ENCODE results near the gene SLC26A9. TPM values are rescaled to one million over a fixed set of nuclear protein-coding genes. Genes with fewer than 3 reads are reported as not detected.

Gene SLC26A9
- total and polyA plus RNA-seq, 2 donors (not counting 1 experiment from before 2014, with no cell fraction given): not detected

DNA sequence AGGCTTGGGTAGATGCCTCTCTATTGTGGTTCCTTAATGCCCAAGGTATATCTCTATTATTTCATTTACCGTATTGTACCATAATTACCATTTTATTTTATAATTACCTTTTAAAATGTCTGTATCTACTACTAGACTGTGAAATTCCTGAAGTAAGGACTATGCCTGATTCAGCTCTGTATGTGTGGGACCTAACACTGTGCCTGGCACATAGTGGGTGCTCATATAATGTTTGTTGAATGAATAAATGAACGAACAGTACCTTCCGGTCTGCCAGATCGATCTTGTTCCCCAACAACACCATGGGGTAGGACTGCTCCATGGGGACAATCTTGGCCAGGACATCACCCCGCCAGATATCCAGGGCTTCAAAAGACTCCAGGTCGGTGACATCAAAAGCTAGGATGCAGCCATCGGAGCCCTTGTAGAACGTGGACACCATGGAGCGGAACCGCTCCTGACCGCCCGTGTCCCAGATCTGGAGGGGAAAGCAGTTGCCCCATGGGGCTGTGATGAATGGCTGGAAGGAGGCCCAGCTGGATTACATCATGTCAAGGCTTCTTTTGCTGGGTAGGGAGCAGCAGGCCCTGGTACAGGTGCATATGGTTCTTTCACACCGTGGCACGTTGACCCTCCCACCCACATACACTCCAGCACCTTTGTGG is 49.1 kb upstream of the SLC26A9 start:
- Histone ChIP-seq H3K4me2 (replicated peaks; ENCODE audit: low read depth, low read length, poor library complexity, severe bottlenecking) (no peak overlapping the region), H3K36me3 (replicated peaks in 1 of 2; ENCODE audit: control extremely low read depth in 1 of 2, control insufficient read depth in 1 of 2, extremely low read depth in 1 of 2, insufficient read depth in 2 of 2, low read length in 1 of 2) (no peaks in the 10 kb centered on the region), H3K4me3 (ENCODE audit: control extremely low read depth in 1 of 5, extremely low read depth in 1 of 5, insufficient read depth in 1 of 5, low read depth in 2 of 5, low read length in 4 of 5) (no peak overlapping the region), H2AFZ (ENCODE audit: insufficient read depth, low read depth, low read length, poor library complexity, severe bottlenecking) (no peak overlapping the region), H4K20me1 (ENCODE audit: control insufficient read depth, insufficient read depth, low read length, poor library complexity, severe bottlenecking) (no peaks in the 10 kb centered on the region), H3K9ac (ENCODE audit: low read length) (no peak overlapping the region), H3K4me1 (ENCODE audit: control insufficient read depth in 2 of 2, insufficient read depth in 2 of 2, low read length in 2 of 2) (no peaks in the 10 kb centered on the region), H3K79me2 (ENCODE audit: control insufficient read depth, insufficient read depth, low read length) (no peaks in the 10 kb centered on the region), H3K27me3 (replicated peaks in 1 of 4; ENCODE audit: control extremely low read depth in 1 of 4, control insufficient read depth in 3 of 4, insufficient read depth in 4 of 4, low read length in 3 of 4) (peaks cover 0 to 6% (median 2%) of the 10 kb centered on the region in 4 experiments), H3K27ac (ENCODE audit: low read length in 2 of 2) (no peak overlapping the region), H3K9me3 (ENCODE audit: control extremely low read depth in 1 of 3, control insufficient read depth in 2 of 3, insufficient read depth in 1 of 3, low read length in 2 of 3) (peaks cover 0 to 7% (median 5%) of the 10 kb centered on the region in 3 donors)
- intact Hi-C loops (cut with micrococcal nuclease): no loop called here
- no peak for ATAC-seq (ENCODE audit: low read depth)
- peaks cover 4% of the 10 kb centered on the region for H3K4me1 Mint-ChIP-seq
- no peak overlapping the region for H3K27ac Mint-ChIP-seq
- H3K27me3 Mint-ChIP-seq: peaks cover 18% of the 10 kb centered on the region
- WGBS (ENCODE audit: insufficient coverage): 94% methylated on average over 12 of the region's 14 CpGs
- DNase-seq: no peak
- H3K4me3 Mint-ChIP-seq: no peak overlapping the region
- POLR2A ChIA-PET: no interaction called here
- TF ChIP-seq EZH2 (IDR thresholded peaks at IDR 0.05; ENCODE audit: borderline replicate concordance, insufficient read depth, low read depth, low read length, poor library complexity, severe bottlenecking): no peak
- TF ChIP-seq, protein P1, sequence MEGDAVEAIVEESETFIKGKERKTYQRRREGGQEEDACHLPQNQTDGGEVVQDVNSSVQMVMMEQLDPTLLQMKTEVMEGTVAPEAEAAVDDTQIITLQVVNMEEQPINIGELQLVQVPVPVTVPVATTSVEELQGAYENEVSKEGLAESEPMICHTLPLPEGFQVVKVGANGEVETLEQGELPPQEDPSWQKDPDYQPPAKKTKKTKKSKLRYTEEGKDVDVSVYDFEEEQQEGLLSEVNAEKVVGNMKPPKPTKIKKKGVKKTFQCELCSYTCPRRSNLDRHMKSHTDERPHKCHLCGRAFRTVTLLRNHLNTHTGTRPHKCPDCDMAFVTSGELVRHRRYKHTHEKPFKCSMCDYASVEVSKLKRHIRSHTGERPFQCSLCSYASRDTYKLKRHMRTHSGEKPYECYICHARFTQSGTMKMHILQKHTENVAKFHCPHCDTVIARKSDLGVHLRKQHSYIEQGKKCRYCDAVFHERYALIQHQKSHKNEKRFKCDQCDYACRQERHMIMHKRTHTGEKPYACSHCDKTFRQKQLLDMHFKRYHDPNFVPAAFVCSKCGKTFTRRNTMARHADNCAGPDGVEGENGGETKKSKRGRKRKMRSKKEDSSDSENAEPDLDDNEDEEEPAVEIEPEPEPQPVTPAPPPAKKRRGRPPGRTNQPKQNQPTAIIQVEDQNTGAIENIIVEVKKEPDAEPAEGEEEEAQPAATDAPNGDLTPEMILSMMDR (IDR thresholded peaks at IDR 0.05): no peak
- peaks cover 7% of the 10 kb centered on the region for H3K9me3 Mint-ChIP-seq (ENCODE audit: insufficient read depth)
- CTCF ChIA-PET: interaction anchor here (1.1 to 2.3 kb wide), 3 partner anchors 12 to 38 kb away, joined by 3 to 23 read pairs (median 7); no protein-coding TSS in a partner anchor

DNA sequence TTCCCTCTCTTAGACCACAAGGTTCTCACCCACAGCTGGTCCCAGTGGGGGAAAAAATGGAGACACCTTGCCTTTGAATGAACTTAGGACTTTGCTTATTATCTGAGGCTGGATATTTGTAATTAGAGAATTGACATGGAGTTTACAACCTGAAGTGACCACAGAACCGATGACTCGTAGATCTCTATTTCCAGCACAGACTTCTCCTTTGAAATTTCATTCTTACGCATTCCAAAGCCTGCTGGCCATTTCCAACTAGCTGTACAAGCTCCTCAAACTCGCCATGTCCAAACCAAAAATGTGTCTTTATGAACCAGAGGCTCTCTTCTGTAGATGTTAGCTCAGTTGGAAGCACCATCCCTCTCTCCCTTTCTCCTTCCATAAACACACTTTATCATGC is 48.0 kb upstream of the SLC26A9 start:
- Histone ChIP-seq H4K20me1 (ENCODE audit: control insufficient read depth, insufficient read depth, low read length, poor library complexity, severe bottlenecking) (no peaks in the 10 kb centered on the region), H3K9me3 (ENCODE audit: control extremely low read depth in 1 of 3, control insufficient read depth in 2 of 3, insufficient read depth in 1 of 3, low read length in 2 of 3) (peaks cover 0 to under 1% (median under 1%) of the 10 kb centered on the region in 3 donors), H3K4me2 (replicated peaks; ENCODE audit: low read depth, low read length, poor library complexity, severe bottlenecking) (no peak overlapping the region), H3K4me3 (ENCODE audit: control extremely low read depth in 1 of 5, extremely low read depth in 1 of 5, insufficient read depth in 1 of 5, low read depth in 2 of 5, low read length in 4 of 5) (no peak overlapping the region), H3K9ac (ENCODE audit: low read length) (no peak overlapping the region), H2AFZ (ENCODE audit: insufficient read depth, low read depth, low read length, poor library complexity, severe bottlenecking) (no peak overlapping the region), H3K79me2 (ENCODE audit: control insufficient read depth, insufficient read depth, low read length) (no peaks in the 10 kb centered on the region), H3K27me3 (replicated peaks in 1 of 4; ENCODE audit: control extremely low read depth in 1 of 4, control insufficient read depth in 3 of 4, insufficient read depth in 4 of 4, low read length in 3 of 4) (peaks cover 0 to 6% (median 2%) of the 10 kb centered on the region in 4 experiments), H3K4me1 (ENCODE audit: control insufficient read depth in 2 of 2, insufficient read depth in 2 of 2, low read length in 2 of 2) (no peaks in the 10 kb centered on the region), H3K36me3 (replicated peaks in 1 of 2; ENCODE audit: control extremely low read depth in 1 of 2, control insufficient read depth in 1 of 2, extremely low read depth in 1 of 2, insufficient read depth in 2 of 2, low read length in 1 of 2) (no peaks in the 10 kb centered on the region), H3K27ac (ENCODE audit: low read length in 2 of 2) (no peak overlapping the region)
- DNase-seq: no peak
- Mint-ChIP-seq H3K27me3 (peaks cover 18% of the 10 kb centered on the region), H3K9me3 (ENCODE audit: insufficient read depth) (no peaks in the 10 kb centered on the region), H3K4me1 (no peaks in the 10 kb centered on the region), H3K4me3 (no peak overlapping the region), H3K27ac (no peak overlapping the region)
- TF ChIP-seq, protein P1 (IDR thresholded peaks at IDR 0.05): no peak
- no peak for TF ChIP-seq EZH2 (IDR thresholded peaks at IDR 0.05; ENCODE audit: borderline replicate concordance, insufficient read depth, low read depth, low read length, poor library complexity, severe bottlenecking)
- ChIA-PET POLR2A (no interaction called here), CTCF (interaction anchor here (0.7 to 2.3 kb wide), 3 partner anchors 9 to 39 kb away, joined by 3 to 23 read pairs (median 7); no protein-coding TSS in a partner anchor)
- intact Hi-C loops (cut with micrococcal nuclease): no loop called here
- 92% methylated on average over 4 of the region's 4 CpGs for WGBS (ENCODE audit: insufficient coverage)
- no peak for ATAC-seq (ENCODE audit: low read depth)
